ENCODE data around the gene RAI14.

Gene RAI14

DNA sequence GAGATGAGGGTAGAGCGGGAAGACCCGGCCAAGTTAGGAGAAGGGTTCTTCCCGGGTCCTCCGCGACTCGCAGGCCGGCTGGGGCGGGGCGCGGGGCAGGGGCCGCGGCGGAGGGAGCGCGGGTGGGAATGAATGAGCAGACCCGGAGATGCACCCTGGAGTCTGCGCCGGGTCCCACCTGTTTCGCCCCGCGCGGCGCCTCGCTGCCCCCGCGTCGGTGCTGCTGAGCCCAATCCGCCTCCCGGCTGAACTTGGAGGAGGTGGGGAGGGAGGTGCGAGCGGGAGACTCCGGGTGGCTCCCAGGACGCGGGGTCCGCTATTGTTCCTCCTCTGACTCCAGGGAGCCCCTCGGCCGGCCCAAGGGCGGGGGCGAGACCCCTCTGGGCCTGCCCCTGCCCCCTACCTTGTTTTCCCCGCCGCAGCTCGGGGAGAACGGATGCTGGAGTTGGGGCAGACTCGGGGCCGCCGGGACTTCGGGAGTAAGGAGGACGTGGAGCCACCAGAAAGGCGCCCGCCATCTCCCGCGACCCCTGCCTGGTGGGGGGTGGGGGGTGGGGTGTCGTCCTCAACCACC lies 659 bp downstream of the RAI14 start:
- H3K4me3 ChIP-seq (ENCODE audit: insufficient read length, low read depth) = peak overlapping the region; percentile 80
- peaks cover 28% of the 10 kb centered on the region for H3K36me3 ChIP-seq (ENCODE audit: insufficient read depth, insufficient read length, low read length)
- H3K9ac ChIP-seq (ENCODE audit: insufficient read length, low read depth) = peak overlapping the region; percentile 91
- no peak for DNase-seq (ENCODE audit: low read depth, low spot score)
- H3K27me3 ChIP-seq (ENCODE audit: insufficient read depth, insufficient read length) = no peaks in the 10 kb centered on the region
- TF ChIP-seq YY1 (IDR thresholded peaks at IDR 0.05; ENCODE audit: insufficient read depth, insufficient read length) (no peak), SUZ12 (IDR thresholded peaks at IDR 0.05; ENCODE audit: extremely low read depth, insufficient read depth, insufficient read length) (no peak), ZNF274 (IDR thresholded peaks at IDR 0.05; ENCODE audit: low read depth, low read length) (no peak)
- H3K4me1 ChIP-seq (ENCODE audit: insufficient read depth, insufficient read length) = no peaks in the 10 kb centered on the region
- no peaks in the 10 kb centered on the region for H3K9me3 ChIP-seq (ENCODE audit: insufficient read depth, low read length)

DNA sequence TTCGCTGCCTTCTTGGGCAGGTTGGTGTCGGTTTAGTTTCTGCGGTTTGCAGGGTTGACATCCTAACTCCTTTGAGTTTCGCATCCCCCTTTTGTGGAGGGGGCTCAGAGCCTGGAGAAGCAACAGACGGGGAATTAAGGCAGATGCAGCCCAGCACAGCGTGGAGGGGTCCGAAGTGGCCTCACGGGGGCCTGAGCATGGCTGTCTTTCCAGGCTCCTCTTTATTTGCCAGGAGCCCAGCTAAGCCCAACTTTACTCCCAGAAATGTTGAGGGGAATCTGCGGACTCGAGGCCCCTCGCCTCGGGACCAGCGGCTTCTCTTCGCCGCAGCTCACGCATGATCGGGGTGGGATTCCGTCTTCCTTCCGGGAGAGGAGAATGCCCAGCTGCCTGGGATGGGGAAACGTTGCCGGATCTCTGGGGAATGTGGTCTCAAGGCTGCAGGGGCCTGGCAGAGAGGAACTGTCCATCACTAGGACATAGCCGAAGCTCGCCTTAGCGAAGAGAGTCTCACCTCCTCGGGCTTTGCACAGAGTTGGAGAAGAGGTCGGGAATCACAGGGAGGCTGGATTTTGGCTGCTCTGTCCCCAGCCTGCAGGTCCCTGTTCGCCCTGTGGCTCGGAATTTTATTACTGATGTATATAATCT lies 1.3 kb downstream of the RAI14 start:
- H3K4me1 ChIP-seq (ENCODE audit: insufficient read depth, insufficient read length) = no peaks in the 10 kb centered on the region
- DNase-seq (ENCODE audit: low read depth, low spot score) = no peak
- H3K9ac ChIP-seq (ENCODE audit: insufficient read length, low read depth) = peak overlapping the region; percentile 91
- peak overlapping the region; percentile 80 for H3K4me3 ChIP-seq (ENCODE audit: insufficient read length, low read depth)
- H3K36me3 ChIP-seq (ENCODE audit: insufficient read depth, insufficient read length, low read length) = peaks cover 34% of the 10 kb centered on the region
- no peak for TF ChIP-seq SUZ12 (IDR thresholded peaks at IDR 0.05; ENCODE audit: extremely low read depth, insufficient read depth, insufficient read length)
- TF ChIP-seq YY1 (IDR thresholded peaks at IDR 0.05; ENCODE audit: insufficient read depth, insufficient read length) = no peak
- TF ChIP-seq ZNF274 (IDR thresholded peaks at IDR 0.05; ENCODE audit: low read depth, low read length) = no peak
- no peaks in the 10 kb centered on the region for H3K27me3 ChIP-seq (ENCODE audit: insufficient read depth, insufficient read length)
- H3K9me3 ChIP-seq (ENCODE audit: insufficient read depth, low read length) = no peaks in the 10 kb centered on the region

DNA sequence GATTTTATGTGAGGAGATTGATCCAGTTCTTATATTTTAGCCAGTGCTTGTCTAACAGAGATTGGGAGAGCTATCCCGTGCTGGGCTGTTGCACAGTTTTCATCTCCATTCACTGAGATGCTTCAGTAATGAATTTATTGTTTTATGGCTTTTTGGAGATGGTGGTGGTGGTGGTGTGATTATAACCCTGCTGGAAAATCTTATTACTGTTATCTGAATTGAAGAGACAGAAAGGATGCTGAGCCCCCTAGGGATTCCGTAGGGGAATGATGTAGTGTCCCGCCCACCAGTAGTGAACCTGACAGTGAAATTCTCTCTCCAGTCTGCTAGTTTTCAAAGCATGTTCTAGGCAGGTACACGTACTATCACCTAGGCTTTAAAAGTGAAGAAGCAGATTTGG lies 1.9 kb downstream of the RAI14 start:
- no peak for TF ChIP-seq SUZ12 (IDR thresholded peaks at IDR 0.05; ENCODE audit: extremely low read depth, insufficient read depth, insufficient read length)
- peaks cover 40% of the 10 kb centered on the region for H3K36me3 ChIP-seq (ENCODE audit: insufficient read depth, insufficient read length, low read length)
- no peaks in the 10 kb centered on the region for H3K4me1 ChIP-seq (ENCODE audit: insufficient read depth, insufficient read length)
- H3K9ac ChIP-seq (ENCODE audit: insufficient read length, low read depth) = peak overlapping the region; percentile 91
- H3K4me3 ChIP-seq (ENCODE audit: insufficient read length, low read depth) = peak overlapping the region; percentile 80
- no peak for DNase-seq (ENCODE audit: low read depth, low spot score)
- no peaks in the 10 kb centered on the region for H3K9me3 ChIP-seq (ENCODE audit: insufficient read depth, low read length)
- no peaks in the 10 kb centered on the region for H3K27me3 ChIP-seq (ENCODE audit: insufficient read depth, insufficient read length)

DNA sequence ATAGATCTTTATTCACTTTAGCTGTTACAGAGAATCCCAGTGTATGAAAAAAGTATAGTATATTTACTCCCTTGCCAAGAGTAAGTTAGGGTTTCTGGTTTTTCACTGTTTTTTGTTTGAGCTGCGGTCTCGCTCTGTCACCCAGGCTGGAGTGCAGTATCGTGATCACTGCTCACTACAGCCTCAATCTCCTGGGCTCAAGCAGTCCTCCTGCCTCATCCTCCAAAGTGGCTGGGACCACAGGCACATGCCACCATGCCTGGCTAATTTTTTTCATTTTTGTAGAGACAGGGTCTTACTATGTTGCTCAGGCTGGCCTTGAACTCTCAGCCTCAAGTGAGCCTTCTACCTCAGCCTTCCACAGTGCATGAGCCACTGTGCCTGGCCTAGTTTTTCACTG lies 3.0 kb downstream of the RAI14 start:
- TF ChIP-seq SUZ12 (IDR thresholded peaks at IDR 0.05; ENCODE audit: extremely low read depth, insufficient read depth, insufficient read length) (no peak), ZNF274 (IDR thresholded peaks at IDR 0.05; ENCODE audit: low read depth, low read length) (no peak), YY1 (IDR thresholded peaks at IDR 0.05; ENCODE audit: insufficient read depth, insufficient read length) (no peak)
- no peak overlapping the region for H3K9ac ChIP-seq (ENCODE audit: insufficient read length, low read depth)
- no peaks in the 10 kb centered on the region for H3K9me3 ChIP-seq (ENCODE audit: insufficient read depth, low read length)
- no peak overlapping the region for H3K4me3 ChIP-seq (ENCODE audit: insufficient read length, low read depth)
- H3K36me3 ChIP-seq (ENCODE audit: insufficient read depth, insufficient read length, low read length) = peaks cover 47% of the 10 kb centered on the region
- no peaks in the 10 kb centered on the region for H3K4me1 ChIP-seq (ENCODE audit: insufficient read depth, insufficient read length)
- DNase-seq (ENCODE audit: low read depth, low spot score) = no peak
- no peaks in the 10 kb centered on the region for H3K27me3 ChIP-seq (ENCODE audit: insufficient read depth, insufficient read length)

DNA sequence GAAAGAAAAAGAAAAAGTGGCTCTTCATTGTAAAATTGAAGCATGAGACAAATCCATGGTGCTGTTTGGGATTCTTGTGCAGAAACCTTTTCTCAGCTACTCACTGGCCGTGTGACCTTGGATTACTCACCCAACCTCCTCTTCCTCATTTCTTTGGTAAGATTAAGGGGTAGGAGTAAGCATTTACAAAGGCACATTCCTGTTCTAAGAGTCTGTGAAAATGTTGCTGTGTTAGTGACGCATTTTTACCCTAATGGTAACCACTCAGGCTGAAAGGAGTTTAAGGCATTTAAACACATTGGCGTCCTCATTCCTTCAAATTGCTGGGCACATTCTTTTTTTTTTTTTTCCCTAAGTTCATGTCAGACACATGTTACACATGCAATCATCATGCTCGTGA lies 4.3 kb downstream of the RAI14 start:
- H3K4me3 ChIP-seq (ENCODE audit: insufficient read length, low read depth) = no peak overlapping the region
- no peak for TF ChIP-seq YY1 (IDR thresholded peaks at IDR 0.05; ENCODE audit: insufficient read depth, insufficient read length)
- no peak for TF ChIP-seq SUZ12 (IDR thresholded peaks at IDR 0.05; ENCODE audit: extremely low read depth, insufficient read depth, insufficient read length)
- H3K4me1 ChIP-seq (ENCODE audit: insufficient read depth, insufficient read length) = no peaks in the 10 kb centered on the region
- H3K9me3 ChIP-seq (ENCODE audit: insufficient read depth, low read length) = no peaks in the 10 kb centered on the region
- H3K9ac ChIP-seq (ENCODE audit: insufficient read length, low read depth) = no peak overlapping the region
- peaks cover 47% of the 10 kb centered on the region for H3K36me3 ChIP-seq (ENCODE audit: insufficient read depth, insufficient read length, low read length)
- no peaks in the 10 kb centered on the region for H3K27me3 ChIP-seq (ENCODE audit: insufficient read depth, insufficient read length)
- DNase-seq (ENCODE audit: low read depth, low spot score) = no peak

DNA sequence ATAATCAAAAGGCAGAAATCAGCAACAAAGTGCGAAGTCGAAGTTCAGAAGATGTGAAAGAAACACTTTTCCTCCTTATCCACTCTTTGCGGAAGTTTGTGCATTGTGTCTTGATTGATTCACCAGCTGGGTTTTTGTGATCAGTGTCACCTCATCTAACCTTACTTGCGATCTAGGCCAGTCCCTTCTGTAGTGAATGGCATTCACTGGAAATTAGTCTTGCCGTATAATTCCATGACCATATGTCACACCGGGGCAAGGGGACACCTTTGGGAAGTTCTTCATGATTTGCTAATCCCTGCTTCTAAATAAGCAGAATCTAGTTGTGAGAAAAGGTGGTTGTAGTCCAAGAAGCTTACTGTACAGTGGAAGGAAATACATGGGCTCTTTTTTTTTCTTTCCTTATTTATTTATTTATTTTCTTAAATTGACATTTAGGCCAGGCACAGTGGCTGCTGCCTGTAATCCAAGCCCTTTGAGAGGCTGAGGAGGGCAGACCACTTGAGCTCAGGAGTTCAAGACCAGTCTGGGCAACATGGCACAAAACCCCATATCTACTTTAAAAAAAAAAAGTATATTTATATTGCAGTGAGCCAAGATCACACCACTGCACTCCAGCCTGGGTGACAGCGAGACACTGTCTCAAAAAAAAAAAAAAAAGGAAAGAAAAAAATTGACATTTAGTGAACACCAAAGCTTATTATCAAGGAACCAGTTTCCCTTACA lies 7.8 kb downstream of the RAI14 start:
- no peak for DNase-seq (ENCODE audit: low read depth, low spot score)
- peaks cover 65% of the 10 kb centered on the region for H3K36me3 ChIP-seq (ENCODE audit: insufficient read depth, insufficient read length, low read length)
- H3K4me3 ChIP-seq (ENCODE audit: insufficient read length, low read depth) = no peak overlapping the region
- TF ChIP-seq YY1 (IDR thresholded peaks at IDR 0.05; ENCODE audit: insufficient read depth, insufficient read length) (no peak), ZNF274 (IDR thresholded peaks at IDR 0.05; ENCODE audit: low read depth, low read length) (no peak), SUZ12 (IDR thresholded peaks at IDR 0.05; ENCODE audit: extremely low read depth, insufficient read depth, insufficient read length) (no peak)
- no peak overlapping the region for H3K9ac ChIP-seq (ENCODE audit: insufficient read length, low read depth)
- H3K27me3 ChIP-seq (ENCODE audit: insufficient read depth, insufficient read length) = no peaks in the 10 kb centered on the region
- no peaks in the 10 kb centered on the region for H3K4me1 ChIP-seq (ENCODE audit: insufficient read depth, insufficient read length)
- no peaks in the 10 kb centered on the region for H3K9me3 ChIP-seq (ENCODE audit: insufficient read depth, low read length)

DNA sequence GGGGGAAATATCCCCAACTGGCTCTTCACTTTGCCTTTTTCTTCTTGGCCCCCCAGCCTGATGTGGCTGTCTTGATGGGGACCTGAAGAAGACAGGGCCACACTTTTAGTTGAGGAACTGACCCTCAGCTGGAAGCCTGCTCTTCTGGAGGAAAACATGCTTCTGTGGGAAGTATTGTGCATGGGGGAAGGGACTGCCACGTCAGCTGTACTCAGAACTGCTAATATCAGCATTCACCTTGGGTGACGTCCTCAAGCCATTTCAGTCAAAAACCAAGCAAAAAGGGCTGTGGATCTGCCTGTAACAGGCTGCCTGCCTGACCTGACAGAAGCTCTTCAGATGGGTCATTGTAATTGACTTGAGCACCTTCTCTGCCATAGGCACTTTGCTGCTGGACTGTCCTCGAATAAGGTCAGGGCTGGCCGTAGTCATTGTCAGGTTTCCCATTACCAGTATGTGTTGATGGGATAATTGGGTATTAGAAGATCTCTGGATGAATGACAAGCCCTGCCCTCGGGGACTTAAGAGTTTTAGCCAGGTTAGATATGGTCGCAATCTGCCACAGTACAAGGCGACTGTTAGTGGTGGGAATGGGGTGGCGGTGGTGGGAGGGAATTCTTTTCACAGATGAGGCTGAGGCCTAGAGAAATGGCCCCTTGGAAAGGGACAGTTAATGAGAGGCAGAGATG lies 10.4 kb downstream of the RAI14 start:
- Histone ChIP-seq H3K4me1 (ENCODE audit: insufficient read depth, insufficient read length) (no peaks in the 10 kb centered on the region), H3K36me3 (ENCODE audit: insufficient read depth, insufficient read length, low read length) (peaks cover 54% of the 10 kb centered on the region), H3K4me3 (ENCODE audit: insufficient read length, low read depth) (no peak overlapping the region), H3K9ac (ENCODE audit: insufficient read length, low read depth) (no peak overlapping the region), H3K27me3 (ENCODE audit: insufficient read depth, insufficient read length) (no peaks in the 10 kb centered on the region), H3K9me3 (ENCODE audit: insufficient read depth, low read length) (no peaks in the 10 kb centered on the region)
- no peak for TF ChIP-seq ZNF274 (IDR thresholded peaks at IDR 0.05; ENCODE audit: low read depth, low read length)
- no peak for TF ChIP-seq SUZ12 (IDR thresholded peaks at IDR 0.05; ENCODE audit: extremely low read depth, insufficient read depth, insufficient read length)
- no peak for TF ChIP-seq YY1 (IDR thresholded peaks at IDR 0.05; ENCODE audit: insufficient read depth, insufficient read length)
- DNase-seq (ENCODE audit: low read depth, low spot score) = no peak
